Spleen (tissue), 11 donors: ENCODE measurements around the gene TMEM255B. TPM values are rescaled to one million over a fixed set of nuclear protein-coding genes. Genes with fewer than 3 reads are reported as not detected.

Experiments used
- DNase-seq: peaks from one replicate; pipeline ENCODE4 v3.0.0-alpha.2; 2020
- H3K27ac ChIP-seq, 8 donors: fragments of 200-600 bp; sonication (generic) in 7 of 8; 1 replicate in 4 of 8; 2 replicates in 4 of 8; pipeline versions ENCODE4 v1.5.0 to v1.8.0; 2016 to 2021; ENCODE audit warnings: inconsistent platforms in 4 of 8, mild to moderate bottlenecking in 4 of 8, moderate library complexity in 1 of 8
- H3K27me3 ChIP-seq, 7 donors: fragments of 200-600 bp; sonication (generic) in 6 of 7; replicated peaks in 1 of 7; 1 replicate in 4 of 7; 2 replicates in 3 of 7; pipeline versions ENCODE4 v1.5.0 to v1.8.0; 2016 to 2021; ENCODE audit warnings: inconsistent platforms in 3 of 7, mild to moderate bottlenecking in 1 of 7
- H3K36me3 ChIP-seq, 6 donors: fragments of 200-600 bp; sonication (generic) in 5 of 6; 1 replicate in 4 of 6; 2 replicates in 2 of 6; pipeline versions ENCODE4 v1.5.0 to v1.8.0; 2016 to 2021; ENCODE audit warnings: inconsistent platforms in 2 of 6
- H3K4me1 ChIP-seq, 6 donors: fragments of 200-600 bp; sonication (generic) in 5 of 6; 1 replicate in 3 of 6; 2 replicates in 3 of 6; pipeline versions ENCODE4 v1.5.0 to v1.8.0; 2016 to 2021; ENCODE audit warnings: inconsistent platforms in 3 of 6
- H3K4me3 ChIP-seq, 8 donors: fragments of 200-600 bp; sonication (generic) in 7 of 8; 1 replicate in 4 of 8; 2 replicates in 4 of 8; pipeline versions ENCODE4 v1.5.0 to v1.8.0; 2016 to 2021; ENCODE audit warnings: inconsistent platforms in 4 of 8, mild to moderate bottlenecking in 4 of 8, moderate library complexity in 2 of 8
- H3K9me3 ChIP-seq, 8 donors: fragments of 200-600 bp; sonication (generic) in 7 of 8; 1 replicate in 4 of 8; 2 replicates in 4 of 8; pipeline versions ENCODE4 v1.5.0 to v1.8.0; 2016 to 2021; ENCODE audit warnings: inconsistent platforms in 4 of 8
- CTCF ChIP-seq, 11 experiments: fragments of 200-600 bp in 7 of 11; fragments of 450-650 bp in 4 of 11; sonication (generic) in 4 of 11; IDR thresholded peaks in 8 of 11; conservative IDR thresholded peaks in 3 of 11; 1 replicate in 7 of 11; 2 replicates in 4 of 11; pipeline versions ENCODE4 v1.4.0 to v1.8.0; 2016 to 2021; ENCODE audit warnings: antibody characterized with exemption in 11 of 11, inconsistent platforms in 4 of 11, mild to moderate bottlenecking in 1 of 11
- POLR2A ChIP-seq, 3 donors: fragments of 450-650 bp; IDR thresholded peaks; one replicate each; pipeline ENCODE4 v1.5.1; 2017; ENCODE audit warnings: antibody characterized with exemption in 3 of 3, mild to moderate bottlenecking in 1 of 3
- POLR2AphosphoS5 ChIP-seq, 3 donors: sonication (generic); formaldehyde crosslinking; IDR thresholded peaks; one replicate each; pipeline ENCODE4 v1.5.1; 2017; ENCODE audit warnings: antibody characterized with exemption in 3 of 3
- WGBS, 5 donors: extraction: QIAGEN DNeasy Blood & Tissue Kit in 3 of 5; methylation state at CpG; one replicate each; pipeline versions ENCODE4 v1.1.5 to v1.1.7; 2013 to 2018; 5-methylcytosine and 5-hydroxymethylcytosine counted together
- intact Hi-C: fragments of 100-400 bp; cut with DNase I; formaldehyde crosslinking; loops from one replicate; pipeline ENCODE4 v1.15.0; 2023; ENCODE audit warnings: low total_unique reads
- polyA plus RNA-seq, 3 donors: library from polyadenylated mRNA; stranded (reverse); fragments of 200-250 nt; gene quantifications; one replicate each; pipeline ENCODE4 v1.2.1, GENCODE V29; 2013
- total RNA-seq, 7 donors: library from RNA; depleted of rRNA in 3 of 7; stranded (reverse); fragments of >200 nt in 3 of 7; fragmentation: NEBNext Ultra II Directional in 4 of 7; extraction: Animal tissue kit (Norgen Biotek cat#: 25700) in 4 of 7; gene quantifications; one replicate each; pipeline versions ENCODE4 v1.1.0 to v1.2.1, GENCODE V29; 2016 to 2021
- donor health status: healthy with polysubstance abuse.
- donor health status: DM: no; HTN: no; CAD: no; lungs with moderate emphysema.
- donor health status: DM: no; HTN: no; CAD: no.
- donor health status: Bipolar disorder and iron deficiency.
- donor health status: healthy.
- donor health status: DM: no; HTN: no; CAD: no.
- donor health status: DM: yes; HTN: yes; CAD: no.

TMEM255B gene
- total and polyA plus RNA-seq, 10 donors = 5.7 to 26.9 (median 12.3) TPM

DNA sequence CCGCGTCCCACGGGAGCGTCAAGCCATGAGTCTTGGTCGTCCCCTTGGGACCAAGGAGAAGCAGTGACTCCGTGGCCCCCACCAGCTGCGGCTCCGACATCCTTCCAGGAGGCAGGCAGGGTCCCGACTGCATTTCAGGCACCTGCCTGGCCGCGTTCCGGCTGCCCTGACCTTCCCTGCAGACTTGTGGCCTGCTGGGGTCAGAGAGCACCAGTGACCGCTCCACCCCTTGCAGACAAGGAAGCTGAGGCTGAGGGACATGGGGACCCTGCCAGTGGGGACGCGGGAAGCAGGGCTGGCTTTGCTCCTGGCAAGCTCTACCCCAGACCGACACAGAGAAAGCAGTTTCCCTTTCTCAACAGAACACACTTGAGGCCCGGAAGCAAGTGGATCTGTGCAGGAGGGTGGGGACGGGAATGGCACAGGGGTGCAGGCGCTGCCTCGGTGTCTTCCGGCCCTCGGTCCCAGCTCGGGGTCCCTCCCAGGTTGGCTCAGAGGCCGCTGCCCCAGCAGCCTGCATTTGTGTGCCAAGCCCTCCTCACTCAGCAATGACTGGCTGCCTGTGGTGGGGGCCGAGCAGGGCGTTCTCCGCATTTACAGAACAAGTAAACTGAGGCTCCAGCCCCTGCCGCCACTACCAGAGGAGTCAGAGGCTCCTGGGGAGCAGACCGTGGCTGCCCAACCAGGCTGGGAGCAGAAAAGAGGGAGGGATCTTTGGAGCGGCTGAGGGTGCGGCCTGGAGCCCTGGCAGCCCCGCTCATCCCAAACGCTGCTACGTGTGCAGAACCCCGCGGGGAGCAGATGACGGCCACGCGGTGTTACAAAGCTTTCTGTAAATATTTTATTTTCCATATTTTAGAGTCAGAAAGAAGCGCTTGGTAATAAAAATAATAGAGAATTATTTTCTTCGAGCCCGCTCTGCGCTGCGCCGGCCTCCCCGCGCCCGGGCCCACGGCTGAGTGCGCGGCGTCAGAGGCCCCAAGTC is 61.0 kb downstream of the TMEM255B start:
- Histone ChIP-seq H3K27ac (peak overlapping the region in 2 of 8 donors; percentile 33 to 41), H3K9me3 (no peaks in the 10 kb centered on the region), H3K27me3 (no peaks in the 10 kb centered on the region), H3K4me1 (peaks cover 6 to 66% (median 32%) of the 10 kb centered on the region in 6 donors), H3K36me3 (peaks cover 0 to 62% (median 2%) of the 10 kb centered on the region in 6 donors), H3K4me3 (no peak overlapping the region)
- 88 to 93% (median 92%) methylated on average over 36 to 52 of the region's 52 CpGs for WGBS, 5 donors
- DNase-seq = peak; percentile 77
- intact Hi-C loops = no loop called here
- TF ChIP-seq POLR2A (IDR thresholded peaks at IDR 0.05) (no peak), CTCF (IDR thresholded peaks at IDR 0.05 in 8 of 11, conservative IDR thresholded peaks at IDR 0.05 in 3 of 11) (no peak)

GRCh38 chr13:113820813-113821651 is 62.0 kb downstream of the TMEM255B start:
- Histone ChIP-seq H3K4me1 (peaks cover 6 to 56% (median 27%) of the 10 kb centered on the region in 6 donors), H3K27me3 (no peaks in the 10 kb centered on the region), H3K27ac (peak overlapping the region in 6 of 8 donors; percentile 26 to 46 (median 34)), H3K4me3 (peak overlapping the region in 1 of 8 donors; percentile 33), H3K9me3 (no peaks in the 10 kb centered on the region), H3K36me3 (peaks cover 0 to 72% (median 4%) of the 10 kb centered on the region in 6 donors)
- 69 to 79% (median 76%) methylated on average over 26 to 54 of the region's 54 CpGs for WGBS, 5 donors
- intact Hi-C loops = no loop called here
- peak; percentile 79 for DNase-seq
- TF ChIP-seq POLR2AphosphoS5 (IDR thresholded peaks at IDR 0.05) (peak in 2 of 3 donors; percentile 37 to 55), POLR2A (IDR thresholded peaks at IDR 0.05) (no peak)

DNA sequence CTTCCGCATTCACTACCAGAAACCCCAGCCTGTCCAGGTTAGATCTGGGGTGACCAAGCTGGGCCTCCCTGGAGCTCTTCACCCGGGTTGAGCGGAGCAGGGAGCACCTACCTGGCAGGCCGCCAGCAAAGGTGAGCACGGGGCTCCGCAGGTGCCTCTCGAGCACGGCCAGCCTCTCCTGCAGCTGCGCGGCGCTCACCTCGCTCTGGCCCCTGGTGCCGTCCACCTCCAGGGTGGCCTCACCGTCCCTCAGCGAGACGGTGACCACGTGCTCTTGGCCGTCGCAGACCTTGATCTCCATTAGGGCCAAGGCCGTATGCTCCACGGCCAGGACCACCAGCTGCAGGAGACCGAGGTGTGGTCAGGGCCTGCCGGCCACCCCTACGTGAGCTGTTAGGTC is 62.8 kb downstream of the TMEM255B start:
- Histone ChIP-seq H3K36me3 (peaks cover 0 to 79% (median 6%) of the 10 kb centered on the region in 6 donors), H3K27me3 (no peaks in the 10 kb centered on the region), H3K4me1 (peaks cover 0 to 48% (median 19%) of the 10 kb centered on the region in 6 donors), H3K4me3 (no peak overlapping the region), H3K9me3 (no peaks in the 10 kb centered on the region), H3K27ac (peak overlapping the region in 2 of 8 donors; percentile 32 to 41)
- intact Hi-C loops = no loop called here
- no peak for TF ChIP-seq CTCF (IDR thresholded peaks at IDR 0.05 in 8 of 11, conservative IDR thresholded peaks at IDR 0.05 in 3 of 11)
- TF ChIP-seq POLR2AphosphoS5 (IDR thresholded peaks at IDR 0.05) = peak in 1 of 3 donors; percentile 24
- no peak for TF ChIP-seq POLR2A (IDR thresholded peaks at IDR 0.05)
- DNase-seq = no peak
- 88 to 99% (median 94%) methylated on average over 15 to 24 of the region's 24 CpGs for WGBS, 5 donors

DNA sequence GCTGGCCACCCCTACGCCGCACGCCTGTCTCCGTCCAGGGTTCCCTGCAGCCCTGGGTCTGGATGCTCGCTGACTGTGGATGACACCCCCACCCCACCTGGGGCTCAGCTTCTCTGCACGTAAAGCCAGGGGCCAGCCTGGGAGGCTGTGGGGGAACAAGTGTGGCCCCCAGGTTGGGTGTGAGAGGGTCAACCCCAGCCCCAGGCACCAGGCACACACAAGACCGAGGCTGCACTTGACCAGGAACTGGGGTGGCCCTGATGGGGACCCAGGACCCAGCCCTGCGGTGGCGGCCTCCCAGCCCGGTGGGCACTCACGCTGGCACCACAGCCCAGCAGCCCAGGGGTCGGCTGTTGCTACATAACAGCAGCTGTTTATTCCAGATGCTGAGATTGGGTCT is 63.2 kb downstream of the TMEM255B start:
- no peaks in the 10 kb centered on the region for H3K9me3 ChIP-seq
- no peak for DNase-seq
- TF ChIP-seq POLR2A (IDR thresholded peaks at IDR 0.05) (no peak), CTCF (IDR thresholded peaks at IDR 0.05 in 8 of 11, conservative IDR thresholded peaks at IDR 0.05 in 3 of 11) (no peak), POLR2AphosphoS5 (IDR thresholded peaks at IDR 0.05) (no peak)
- WGBS, 5 donors = 95 to 98% (median 97%) methylated on average over 4 to 12 of the region's 12 CpGs
- intact Hi-C loops = no loop called here
- peaks cover 0 to 43% (median 16%) of the 10 kb centered on the region in 6 donors for H3K4me1 ChIP-seq
- no peak overlapping the region for H3K4me3 ChIP-seq
- H3K27ac ChIP-seq = no peak overlapping the region
- no peaks in the 10 kb centered on the region for H3K27me3 ChIP-seq
- H3K36me3 ChIP-seq = peaks cover 0 to 83% (median 10%) of the 10 kb centered on the region in 6 donors
